ENCODE measurements around the gene FNDC1.

Gene FNDC1

DNA sequence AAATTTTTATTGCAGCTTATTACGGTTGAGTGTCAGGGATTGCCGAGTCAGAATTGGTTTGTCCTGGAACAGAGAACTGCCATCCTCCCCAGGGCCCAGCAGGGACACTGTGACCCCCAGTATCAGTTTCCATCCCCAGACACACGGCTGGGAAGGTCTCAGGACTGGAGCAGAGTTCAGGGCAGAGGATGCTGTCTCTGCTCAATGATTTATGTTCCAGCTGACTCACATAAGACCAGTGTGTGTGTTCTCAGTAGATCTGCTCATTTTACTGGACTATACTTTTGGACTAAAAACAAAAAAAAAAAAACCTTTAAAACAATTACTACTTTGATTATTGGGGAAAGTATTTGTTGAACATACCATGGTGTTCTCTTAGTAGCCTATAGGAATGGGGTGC lies 44.2 kb downstream of the FNDC1 start:
- FAIRE-seq: no peak

DNA sequence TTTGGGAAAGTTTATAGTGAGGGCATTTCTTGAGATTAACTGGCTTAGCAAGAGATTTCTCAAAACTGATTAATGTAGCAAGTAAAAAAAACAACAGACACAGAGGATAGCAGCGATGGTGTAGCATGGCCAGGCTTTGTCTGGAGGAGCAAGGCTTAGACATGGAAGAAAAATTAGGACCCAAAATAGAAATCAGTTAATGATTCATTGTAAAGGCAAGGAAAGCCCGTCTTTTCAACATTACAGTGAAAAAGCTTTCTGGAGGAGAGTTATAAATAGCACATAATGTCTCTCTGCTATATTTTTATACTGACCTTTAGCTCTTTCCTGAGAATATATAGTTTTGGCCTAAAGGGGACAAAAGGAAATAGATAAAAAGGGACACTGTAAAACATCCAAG lies 45.1 kb downstream of the FNDC1 start:
- no peak for FAIRE-seq

DNA sequence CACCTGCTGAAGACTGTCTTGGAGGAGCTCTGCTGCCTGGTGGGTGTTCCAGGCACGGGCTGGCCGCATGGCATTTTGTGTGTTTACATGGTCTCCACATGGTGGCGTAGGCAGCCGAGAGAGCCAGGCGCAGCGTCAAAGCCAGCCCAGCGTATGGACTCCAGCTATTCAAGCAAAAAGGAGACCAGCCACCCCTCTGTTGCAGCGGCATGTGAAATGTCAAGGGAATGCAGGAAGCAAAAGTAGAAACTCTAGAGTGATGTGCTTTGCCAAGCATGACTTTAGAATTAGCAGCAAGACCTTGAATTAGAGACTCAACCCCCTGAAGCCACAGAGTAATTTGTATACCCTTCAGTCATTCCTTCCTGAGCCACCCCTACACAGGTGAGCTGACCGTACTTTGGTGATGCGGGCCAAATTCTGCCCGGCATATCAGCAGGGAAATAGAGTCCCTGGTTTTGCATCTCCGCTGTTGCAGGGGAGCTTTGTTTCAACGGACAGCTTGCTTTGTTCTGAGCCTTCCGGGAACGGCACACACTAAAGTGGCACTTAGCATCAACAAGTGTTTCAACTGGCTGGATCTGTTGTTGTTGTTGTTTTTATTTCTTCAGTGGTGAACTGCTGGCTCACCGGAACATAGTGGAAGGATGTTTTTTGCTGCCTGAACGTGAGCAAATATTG lies 48.5 kb downstream of the FNDC1 start:
- FAIRE-seq: no peak

DNA sequence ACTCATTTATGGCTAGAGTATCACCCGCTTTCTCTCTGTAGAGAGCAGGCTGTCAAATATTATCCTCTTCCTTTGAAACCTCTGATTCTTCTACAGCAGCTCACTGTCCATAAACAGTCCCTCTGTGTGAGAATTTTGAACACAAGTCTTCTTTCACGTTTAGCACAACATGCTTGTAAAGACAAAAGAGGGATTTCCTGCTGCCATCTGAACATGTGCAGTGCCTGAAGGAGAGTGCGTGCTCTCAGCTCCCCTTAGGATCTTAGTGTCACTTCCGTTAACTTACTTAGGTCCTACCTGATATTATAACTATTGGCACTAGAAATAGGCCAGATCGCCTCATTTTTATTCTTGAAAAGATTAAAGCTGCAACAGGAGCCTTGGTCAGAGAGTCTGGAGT lies 50.9 kb downstream of the FNDC1 start:
- FAIRE-seq: no peak

DNA sequence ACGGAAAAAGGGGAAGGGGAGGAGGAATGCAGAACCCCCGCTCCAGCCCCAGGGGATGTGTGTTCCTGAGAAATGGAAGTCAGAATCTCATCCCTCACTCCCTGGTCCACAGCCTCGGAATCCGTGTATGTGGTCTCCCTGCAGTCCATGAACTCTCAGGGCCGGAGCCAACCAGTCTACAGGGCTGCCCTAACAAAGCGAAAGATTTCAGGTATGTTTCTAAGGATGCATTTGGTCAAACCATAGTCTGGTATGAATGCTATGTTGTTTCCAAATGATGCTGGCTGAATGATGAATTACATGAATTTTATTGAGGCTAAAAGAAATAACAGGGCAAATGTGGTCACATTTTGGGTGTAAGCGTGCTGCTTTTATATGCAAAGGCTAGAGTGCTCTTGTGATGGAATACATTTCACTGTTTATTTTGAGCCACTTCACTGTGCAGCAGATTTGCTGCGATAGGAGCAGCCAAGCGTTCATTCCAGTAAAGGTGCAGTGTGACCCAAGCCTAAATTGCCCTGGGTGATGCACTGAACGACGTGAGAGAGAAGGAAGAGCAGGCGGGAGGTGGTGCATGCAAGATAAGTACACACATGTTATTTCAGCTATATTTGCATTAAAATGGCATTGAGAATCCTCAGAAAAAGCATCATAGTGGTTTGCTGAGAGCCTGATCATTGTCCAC lies 52.4 kb downstream of the FNDC1 start:
- no peak for FAIRE-seq

DNA sequence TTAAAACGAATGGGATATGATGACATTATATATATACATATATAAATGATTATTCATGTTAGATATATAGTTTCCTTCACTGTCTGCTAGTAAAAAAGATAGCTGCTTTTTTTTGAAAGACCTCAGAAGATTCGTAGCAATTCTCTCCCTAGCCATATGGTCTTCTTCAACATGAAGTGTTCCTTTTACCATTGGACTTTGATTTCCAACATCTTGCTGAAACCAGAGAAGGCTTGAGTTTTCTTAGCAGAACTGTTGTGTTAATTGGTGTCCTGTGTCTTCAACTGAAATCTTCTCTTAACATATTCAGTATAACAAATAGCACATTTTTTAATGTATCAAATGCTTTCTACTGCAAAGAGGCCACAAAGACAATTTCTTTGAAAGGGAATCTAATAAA lies 55.3 kb downstream of the FNDC1 start:
- FAIRE-seq: no peak

DNA sequence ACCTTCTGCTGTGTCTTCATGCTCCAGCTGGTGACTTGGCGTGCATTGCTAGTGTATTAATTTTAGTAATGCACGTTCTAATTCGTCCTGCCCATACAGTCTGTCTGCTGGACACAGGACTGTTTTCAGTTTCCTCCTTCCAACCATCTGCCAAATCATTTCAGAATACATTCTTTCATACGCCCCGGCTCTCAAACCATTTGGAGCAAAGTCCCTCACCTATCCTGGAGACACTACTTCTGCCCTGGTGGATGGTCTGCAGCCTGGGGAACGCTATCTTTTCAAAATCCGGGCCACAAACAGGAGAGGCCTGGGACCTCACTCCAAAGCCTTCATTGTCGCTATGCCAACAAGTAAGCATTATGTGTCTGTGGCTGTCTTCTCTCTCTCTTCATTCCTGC lies 60.5 kb downstream of the FNDC1 start:
- no peak for FAIRE-seq

DNA sequence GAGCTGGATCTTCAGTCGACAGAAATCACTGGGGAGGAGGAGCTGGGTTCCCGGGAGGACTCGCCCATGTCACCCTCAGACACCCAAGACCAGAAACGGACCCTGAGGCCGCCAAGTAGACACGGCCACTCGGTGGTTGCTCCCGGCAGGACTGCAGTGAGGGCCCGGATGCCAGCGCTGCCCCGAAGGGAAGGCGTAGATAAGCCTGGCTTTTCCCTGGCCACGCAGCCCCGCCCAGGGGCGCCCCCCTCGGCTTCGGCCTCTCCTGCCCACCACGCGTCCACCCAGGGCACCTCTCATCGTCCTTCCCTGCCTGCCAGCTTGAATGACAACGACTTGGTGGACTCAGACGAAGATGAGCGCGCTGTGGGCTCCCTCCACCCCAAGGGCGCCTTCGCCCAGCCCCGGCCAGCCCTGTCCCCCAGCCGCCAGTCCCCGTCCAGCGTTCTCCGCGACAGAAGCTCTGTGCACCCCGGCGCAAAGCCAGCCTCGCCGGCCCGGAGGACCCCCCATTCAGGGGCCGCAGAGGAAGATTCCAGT lies 63.0 kb downstream of the FNDC1 start:
- no peak for FAIRE-seq

DNA sequence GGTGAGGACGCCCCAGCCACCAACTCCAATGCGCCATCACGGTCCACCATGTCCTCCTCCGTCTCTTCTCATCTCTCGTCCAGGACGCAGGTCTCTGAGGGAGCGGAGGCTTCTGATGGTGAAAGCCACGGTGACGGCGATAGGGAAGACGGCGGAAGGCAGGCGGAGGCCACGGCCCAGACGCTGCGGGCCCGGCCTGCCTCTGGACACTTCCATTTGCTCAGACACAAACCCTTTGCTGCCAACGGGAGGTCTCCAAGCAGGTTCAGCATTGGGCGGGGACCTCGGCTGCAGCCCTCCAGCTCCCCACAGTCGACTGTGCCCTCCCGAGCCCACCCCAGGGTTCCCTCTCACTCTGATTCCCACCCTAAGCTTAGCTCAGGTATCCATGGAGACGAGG lies 63.6 kb downstream of the FNDC1 start:
- no peak for FAIRE-seq

DNA sequence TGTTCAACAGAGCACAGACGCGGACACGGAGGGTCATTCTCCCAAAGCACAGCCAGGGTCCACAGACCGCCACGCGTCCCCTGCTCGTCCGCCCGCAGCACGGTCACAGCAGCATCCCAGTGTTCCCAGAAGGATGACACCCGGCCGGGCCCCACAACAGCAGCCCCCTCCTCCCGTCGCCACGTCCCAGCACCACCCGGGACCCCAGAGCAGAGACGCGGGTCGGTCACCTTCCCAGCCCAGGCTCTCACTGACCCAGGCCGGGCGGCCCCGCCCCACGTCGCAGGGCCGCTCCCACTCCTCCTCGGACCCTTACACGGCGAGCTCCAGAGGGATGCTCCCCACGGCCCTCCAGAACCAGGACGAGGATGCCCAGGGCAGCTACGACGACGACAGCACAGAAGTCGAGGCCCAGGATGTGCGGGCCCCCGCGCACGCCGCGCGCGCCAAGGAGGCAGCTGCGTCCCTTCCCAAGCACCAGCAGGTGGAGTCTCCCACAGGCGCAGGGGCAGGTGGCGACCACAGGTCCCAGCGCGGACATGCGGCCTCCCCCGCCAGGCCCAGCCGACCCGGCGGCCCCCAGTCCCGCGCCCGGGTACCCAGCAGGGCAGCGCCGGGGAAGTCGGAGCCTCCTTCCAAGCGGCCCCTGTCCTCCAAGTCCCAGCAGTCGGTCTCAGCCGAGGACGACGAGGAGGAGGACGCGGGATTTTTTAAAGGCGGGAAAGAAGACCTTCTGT lies 64.3 kb downstream of the FNDC1 start:
- FAIRE-seq: no peak

DNA sequence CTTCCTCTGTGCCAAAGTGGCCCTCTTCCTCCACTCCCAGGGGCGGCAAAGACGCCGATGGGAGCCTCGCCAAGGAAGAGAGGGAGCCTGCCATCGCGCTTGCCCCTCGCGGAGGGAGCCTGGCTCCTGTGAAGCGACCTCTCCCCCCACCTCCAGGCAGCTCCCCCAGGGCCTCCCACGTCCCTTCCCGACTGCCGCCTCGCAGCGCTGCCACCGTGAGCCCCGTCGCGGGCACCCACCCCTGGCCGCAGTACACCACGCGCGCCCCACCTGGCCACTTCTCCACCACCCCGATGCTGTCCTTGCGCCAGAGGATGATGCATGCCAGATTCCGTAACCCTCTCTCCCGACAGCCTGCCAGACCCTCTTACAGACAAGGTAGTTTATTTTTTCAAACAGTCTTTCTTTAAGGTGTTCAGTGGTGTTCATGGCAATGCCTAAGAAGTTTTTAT lies 64.9 kb downstream of the FNDC1 start:
- no peak for FAIRE-seq

DNA sequence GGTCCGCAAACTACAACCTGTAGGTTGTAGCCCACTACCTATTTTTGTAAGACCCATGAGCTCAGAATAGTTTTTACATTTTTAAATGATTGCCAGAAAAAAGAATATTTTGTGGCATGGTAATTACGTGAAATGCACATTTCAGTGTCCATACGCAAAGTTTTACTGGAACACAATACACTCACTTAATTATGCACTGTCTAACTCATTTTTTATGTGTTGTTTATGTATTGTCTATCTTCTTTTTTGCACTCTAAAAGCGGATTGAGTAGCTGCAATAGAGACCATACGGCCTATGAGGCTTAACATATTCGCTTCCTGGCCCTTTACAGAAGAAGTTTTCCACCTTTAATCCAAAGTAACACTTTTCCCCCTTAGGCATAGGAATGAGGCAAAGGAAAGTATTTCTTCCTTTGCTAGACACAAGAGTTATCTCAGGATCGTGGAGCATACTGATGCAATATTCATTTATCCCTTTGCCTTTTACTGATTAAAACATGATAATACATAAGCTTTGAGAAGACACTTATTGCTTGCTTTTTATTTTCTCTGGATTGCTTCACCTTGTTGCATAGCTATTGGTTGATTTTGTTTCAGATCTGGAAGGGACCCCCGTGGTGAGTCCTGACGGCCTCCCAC lies 69.8 kb downstream of the FNDC1 start:
- FAIRE-seq: no peak

DNA sequence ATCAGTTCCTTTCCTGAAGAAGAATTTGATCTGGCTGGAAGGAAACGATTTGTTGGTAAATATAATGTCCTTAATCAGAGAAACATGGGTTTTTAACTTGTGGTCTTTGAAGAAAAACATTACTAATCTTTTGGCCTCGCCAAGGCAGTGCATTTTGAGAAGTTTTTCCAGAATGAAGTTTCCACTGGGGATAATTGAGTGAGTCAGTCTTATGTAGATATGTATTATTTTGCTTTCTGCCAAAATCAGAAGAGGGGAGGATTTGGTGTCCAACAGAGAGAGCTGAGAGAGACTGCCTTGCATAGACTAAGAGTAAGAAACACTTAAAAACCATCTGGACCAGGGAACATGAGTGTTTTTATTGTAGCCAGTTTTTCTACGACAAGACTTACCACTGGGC lies 79.9 kb downstream of the FNDC1 start:
- no peak for FAIRE-seq

DNA sequence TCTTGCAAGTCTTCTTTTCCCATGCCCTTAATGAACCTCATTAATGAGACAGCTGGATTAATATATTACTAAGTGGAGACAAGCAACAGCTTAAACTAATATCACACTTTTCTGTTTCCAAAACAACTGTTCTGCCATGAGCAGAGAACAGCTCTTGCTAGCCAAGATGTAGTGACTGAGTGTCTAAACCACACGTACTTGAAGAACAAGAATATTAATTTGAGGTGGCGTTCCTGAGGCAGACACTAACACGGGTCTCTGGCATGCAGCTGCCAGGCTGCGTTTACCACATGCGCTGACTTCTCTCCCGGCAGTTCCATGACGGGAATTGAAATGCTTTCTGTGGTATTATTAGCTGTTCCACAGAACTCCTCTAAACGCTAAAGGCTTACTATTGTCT lies 80.6 kb downstream of the FNDC1 start:
- FAIRE-seq: no peak

DNA sequence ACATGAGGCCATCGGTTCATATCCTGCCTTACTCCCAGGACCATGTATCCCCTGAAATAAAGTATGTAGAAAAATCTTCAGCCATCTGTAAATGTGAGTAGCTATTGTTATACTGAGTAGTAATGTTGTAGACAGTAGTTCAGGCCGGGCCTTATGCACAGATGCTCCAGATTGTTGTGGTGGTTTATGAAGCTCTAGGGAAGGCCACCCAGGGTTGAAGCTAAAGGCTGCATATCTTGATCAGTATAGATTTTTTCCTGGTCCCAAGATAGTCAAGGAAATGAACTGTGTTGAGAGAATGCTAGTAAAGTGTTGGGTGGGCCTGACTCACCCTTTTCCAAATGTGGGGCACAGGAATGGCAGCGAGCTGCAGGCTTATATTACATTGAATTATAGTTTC lies 81.4 kb downstream of the FNDC1 start:
- no peak for FAIRE-seq

DNA sequence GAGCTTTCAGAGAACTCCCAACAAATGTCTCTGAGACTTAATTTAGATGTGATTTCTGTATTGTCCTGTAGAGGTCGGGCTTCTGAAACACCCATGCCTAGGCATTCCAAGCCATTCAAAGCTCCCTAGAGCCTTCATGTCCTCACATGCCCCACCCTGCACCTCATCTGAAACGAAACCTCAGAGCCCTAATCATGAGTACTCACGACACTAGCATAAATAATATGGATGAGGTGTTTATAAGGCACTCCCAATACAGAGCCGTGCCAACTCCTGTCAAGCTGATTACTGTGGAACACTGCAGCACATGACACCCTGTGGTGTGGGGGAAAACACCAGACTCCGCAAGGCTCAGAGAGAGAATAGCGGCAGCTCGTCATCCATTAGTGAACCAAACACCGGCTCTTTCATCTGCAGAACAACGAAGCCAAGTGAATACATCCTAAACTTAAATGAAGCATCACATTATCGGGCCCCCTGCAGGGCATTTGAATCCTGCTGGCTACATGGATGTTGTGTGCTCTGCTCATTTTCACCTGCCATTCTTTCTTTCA lies 83.8 kb downstream of the FNDC1 start:
- no peak for FAIRE-seq

DNA sequence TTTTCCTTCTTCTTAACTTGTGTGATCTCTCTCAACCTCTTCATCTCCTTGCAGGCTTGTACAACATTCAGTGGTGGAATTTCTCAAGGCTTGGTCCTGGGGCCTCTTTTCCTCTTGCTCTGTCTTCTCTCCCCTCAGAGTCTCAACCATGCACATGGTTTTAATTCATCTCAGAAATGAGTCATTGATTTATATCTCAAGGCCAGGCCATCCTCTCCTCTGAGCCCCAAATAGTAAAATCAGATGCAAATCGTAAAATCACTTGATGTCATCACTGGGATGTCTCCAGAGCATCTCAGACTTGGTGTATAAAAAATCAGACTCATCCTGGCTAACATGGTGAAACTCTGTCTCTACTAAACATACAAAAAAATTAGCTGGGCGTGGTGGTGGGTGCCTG lies 85.0 kb downstream of the FNDC1 start:
- no peak for FAIRE-seq

DNA sequence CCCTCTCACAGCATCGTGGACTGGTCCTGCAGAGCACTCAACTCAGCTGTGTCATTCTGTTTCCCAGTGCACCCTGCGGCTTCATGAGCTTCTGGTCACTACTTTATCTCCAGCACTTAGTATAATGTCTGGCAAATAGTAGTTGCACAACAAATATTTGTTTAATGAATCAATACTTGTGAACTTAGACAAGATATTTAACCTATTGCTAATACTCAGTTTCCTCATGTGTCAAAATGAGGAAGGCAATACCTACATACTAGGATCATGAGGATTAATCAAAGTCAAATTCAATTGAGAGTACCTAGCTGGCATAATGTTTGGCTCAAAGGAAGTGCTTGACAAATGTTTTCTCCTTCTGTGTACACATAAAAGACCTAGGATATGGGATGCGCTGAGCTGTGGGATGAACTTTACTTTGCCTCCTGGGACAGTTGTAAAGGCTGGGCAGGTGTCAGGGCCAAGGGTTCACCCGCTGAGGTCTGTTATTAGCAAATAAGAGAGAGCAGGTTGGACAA lies 86.3 kb downstream of the FNDC1 start:
- no peak for FAIRE-seq

DNA sequence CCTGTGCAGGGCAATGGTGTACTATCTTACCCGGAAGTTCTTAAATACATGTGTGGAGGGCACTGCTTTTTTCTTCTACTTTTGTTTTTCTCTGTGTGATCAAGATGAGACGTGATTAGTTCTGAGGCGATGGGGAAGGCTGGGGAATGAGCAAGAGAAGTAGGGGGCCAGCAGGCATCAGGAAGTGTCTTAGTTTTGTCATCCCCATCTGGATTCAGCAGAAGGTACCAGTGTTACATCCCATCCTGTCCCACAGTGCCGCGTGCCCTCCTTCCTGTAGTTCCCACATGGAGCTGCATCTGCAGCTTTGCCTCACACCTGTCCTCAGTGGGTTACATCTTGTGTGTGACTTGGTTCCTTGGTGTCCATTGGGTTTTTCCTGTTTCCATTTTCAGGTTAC lies 86.9 kb downstream of the FNDC1 start:
- FAIRE-seq: no peak

DNA sequence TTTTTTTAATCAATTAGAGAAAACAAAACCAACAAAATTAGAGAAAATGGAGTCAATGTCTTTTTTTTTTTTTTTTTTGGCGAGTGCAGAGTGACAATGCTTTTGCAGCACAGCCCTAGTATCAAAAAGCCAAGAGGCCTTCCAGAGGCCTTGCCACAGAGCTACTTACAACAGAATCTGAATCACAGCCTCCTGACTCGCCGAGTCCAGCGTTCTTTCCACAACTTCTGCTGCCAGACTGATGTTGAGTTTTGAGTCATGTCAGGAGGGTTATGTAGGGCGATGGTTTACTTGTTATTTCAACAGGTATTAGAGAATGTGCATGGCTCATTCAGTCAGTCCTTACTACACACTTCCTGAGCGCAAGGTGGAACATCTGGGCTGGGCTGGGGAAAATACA lies 88.6 kb downstream of the FNDC1 start:
- no peak for FAIRE-seq

DNA sequence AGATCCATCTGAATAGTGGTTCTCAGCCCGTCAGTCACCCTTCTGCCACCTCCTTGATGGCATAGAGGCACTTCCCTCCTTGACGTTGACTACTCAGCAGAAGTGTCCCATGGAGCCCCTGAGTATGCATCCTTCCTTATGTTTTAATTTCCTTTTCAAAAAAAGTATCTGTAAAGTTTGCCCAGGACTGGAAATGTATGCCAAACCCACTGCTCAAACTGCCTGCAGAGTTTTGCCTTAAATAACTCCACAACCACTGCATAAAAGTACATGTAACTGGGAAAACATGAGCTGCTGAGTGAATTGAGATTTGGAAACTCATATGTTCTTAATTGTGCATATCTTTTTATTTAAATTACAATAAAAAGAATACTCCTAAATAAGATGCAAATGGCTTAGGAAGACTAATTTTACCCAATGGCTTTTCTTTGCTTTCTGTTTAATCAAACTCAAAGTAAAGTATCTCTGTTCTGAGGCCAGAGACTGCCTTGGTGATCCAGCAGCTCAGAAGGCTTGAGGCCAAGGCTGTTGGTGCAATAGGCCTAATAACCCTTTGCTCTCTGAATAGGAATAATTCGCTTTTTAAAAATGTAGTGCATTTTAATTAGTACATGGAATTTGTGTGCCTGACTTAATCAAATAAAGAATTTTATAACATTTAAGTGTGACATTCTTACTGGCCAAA lies 90.4 kb downstream of the FNDC1 start:
- FAIRE-seq: no peak

DNA sequence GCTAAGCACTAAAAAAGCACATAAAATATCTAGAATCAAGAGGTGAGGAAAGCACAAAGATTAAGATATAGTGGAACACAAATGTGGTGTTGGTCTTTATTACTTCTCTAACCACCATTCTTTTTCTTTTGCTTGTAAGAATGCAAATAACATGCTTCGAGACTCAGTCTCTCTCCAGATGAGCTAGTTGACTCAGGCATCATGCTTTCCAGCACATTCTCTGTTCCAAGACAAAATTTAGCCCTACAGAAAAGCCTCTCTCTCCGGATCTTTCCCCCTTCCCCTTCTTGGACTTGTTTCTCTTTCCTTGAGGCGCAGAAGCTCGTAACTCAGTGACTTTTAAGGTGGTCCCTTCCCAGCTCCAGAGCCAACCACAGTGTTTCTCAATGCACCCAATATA lies 91.0 kb downstream of the FNDC1 start:
- FAIRE-seq: no peak
